Articular chondrocyte of knee joint (primary cell): ENCODE measurements around the gene PDZK1IP1. TPM values are rescaled to one million over a fixed set of nuclear protein-coding genes. Genes with fewer than 3 reads are reported as not detected.

Experiments
- total RNA-seq: library from RNA; depleted of rRNA; stranded (reverse); fragments of >200 nt; gene quantifications from 2 replicates; pipeline ENCODE4 v1.2.3, GENCODE V29; 2012

Gene PDZK1IP1
- total RNA-seq: 0.26 TPM in 1 of 2 replicates, not detected in the other

GRCh38 chr1:47189844-47190508 is at the start of gene PDZK1IP1:
Gene PDZK1IP1, minus strand, starts transcription at chr1:47190036. Its CDS starts 104 bp downstream, at chr1:47189932.

GRCh38 chr1:47232187-47232874 is 42.5 kb upstream of the PDZK1IP1 start, which contains the start of gene TAL1:
Gene TAL1, minus strand, starts transcription at chr1:47232225. Its CDS starts 6,337 bp downstream, at chr1:47225888.

GRCh38 chr1:47137198-47137597 is 52.6 kb downstream of the PDZK1IP1 start, which contains the start of gene CYP4A22:
Gene CYP4A22, plus strand, starts transcription at chr1:47137441. Its CDS starts 45 bp downstream, at chr1:47137486.

Other genes with a start within 250 kb of the PDZK1IP1 start
- gene CYP4A11, start 248.6 kb downstream of the PDZK1IP1 start, total RNA-seq: not detected in 2 replicates
- gene CYP4X1, start 166.4 kb downstream of the PDZK1IP1 start, total RNA-seq: 1.3 and 2.1 TPM in 2 replicates
- under 0.01 TPM in 1 of 2 replicates, not detected in the other for gene CYP4Z1, start 122.8 kb downstream of the PDZK1IP1 start, total RNA-seq
- gene CYP4A22, start 52.6 kb downstream of the PDZK1IP1 start, total RNA-seq: not detected in 2 replicates
- gene TAL1, start 42.2 kb upstream of the PDZK1IP1 start, total RNA-seq: 0.22 TPM in 1 of 2 replicates, not detected in the other
- 11.1 and 12.9 TPM in 2 replicates for gene STIL, start 124.1 kb upstream of the PDZK1IP1 start, total RNA-seq
- gene CMPK1, start 143.8 kb upstream of the PDZK1IP1 start, total RNA-seq: 162 and 183 TPM in 2 replicates
- not detected in 2 replicates for gene FOXE3, start 226.2 kb upstream of the PDZK1IP1 start, total RNA-seq
- 3.5 and 4.4 TPM in 2 replicates for gene FOXD2, start 248.0 kb upstream of the PDZK1IP1 start, total RNA-seq